Stomach smooth muscle (tissue), 2 donors: ENCODE data around the gene SNAPC4.

Source experiments
- H3K27ac ChIP-seq: one replicate; pipeline ENCODE4 v1.7.0; 2013; ENCODE audit warnings: mild to moderate bottlenecking, low read length, inconsistent platforms
- H3K27me3 ChIP-seq, 2 donors: one replicate each; pipeline ENCODE4 v1.7.0; 2013; ENCODE audit warnings: low read length in 2 of 2; ENCODE audit not compliant: insufficient read depth in 2 of 2, control insufficient read depth in 1 of 2
- H3K36me3 ChIP-seq, 2 donors: one replicate each; pipeline ENCODE4 v1.7.0; 2013; ENCODE audit warnings: low read length in 2 of 2; ENCODE audit not compliant: control insufficient read depth in 2 of 2, insufficient read depth in 2 of 2
- H3K4me1 ChIP-seq: one replicate; pipeline ENCODE4 v1.7.0; 2013; ENCODE audit warnings: low read length; ENCODE audit not compliant: control insufficient read depth, insufficient read depth
- H3K4me3 ChIP-seq, 2 donors: one replicate each; pipeline ENCODE4 v1.7.0; 2013; ENCODE audit warnings: low read length in 2 of 2
- H3K9ac ChIP-seq, 2 donors: one replicate each; pipeline ENCODE4 v1.7.0; 2013; ENCODE audit warnings: low read length in 2 of 2, mild to moderate bottlenecking in 1 of 2
- H3K9me3 ChIP-seq, 2 donors: one replicate each; pipeline ENCODE4 v1.7.0; 2013; ENCODE audit warnings: low read length in 2 of 2; ENCODE audit not compliant: control insufficient read depth in 2 of 2
- donor health status: healthy.
- donor health status: Pancreatic carcinoma.

Gene SNAPC4

DNA sequence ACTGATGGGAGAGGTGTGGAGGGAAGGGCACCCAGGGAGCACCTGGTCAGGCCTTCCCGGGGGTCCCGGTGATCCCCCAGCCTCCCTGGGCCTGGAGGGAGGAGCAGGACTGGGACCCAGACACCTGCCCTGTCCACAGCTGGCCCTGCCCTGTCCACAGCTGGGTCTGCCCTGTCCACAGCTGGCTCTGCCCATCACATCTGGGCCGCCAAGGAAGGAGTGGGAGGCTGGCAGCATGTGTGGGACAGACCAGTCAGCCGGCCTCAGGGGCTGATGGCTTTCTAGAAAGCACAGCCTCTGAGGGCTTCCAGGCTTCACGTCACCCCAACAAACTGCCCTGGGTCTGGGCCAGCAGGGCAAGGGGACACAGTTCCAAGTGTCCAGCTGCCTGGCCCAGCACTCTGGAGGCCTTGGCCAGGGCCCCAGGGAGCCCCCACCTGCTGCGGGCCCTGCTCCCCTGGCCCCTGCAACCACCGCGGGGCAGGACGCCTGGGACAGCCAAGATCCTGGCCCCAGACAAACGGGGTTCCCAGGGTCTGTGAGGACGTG lies 48.6 kb downstream of the SNAPC4 start:
- peaks cover 0 to 3% of the 10 kb centered on the region in 2 donors for H3K36me3 ChIP-seq
- no peak overlapping the region for H3K27ac ChIP-seq
- H3K27me3 ChIP-seq: no peaks in the 10 kb centered on the region
- no peak overlapping the region for H3K4me3 ChIP-seq
- H3K4me1 ChIP-seq: peaks cover 17% of the 10 kb centered on the region
- H3K9ac ChIP-seq: no peak overlapping the region
- no peaks in the 10 kb centered on the region for H3K9me3 ChIP-seq
